MCF 10A (cell line): Measurements from ENCODE around the gene GALNT14. TPM values are rescaled to one million over a fixed set of nuclear protein-coding genes. Genes with fewer than 3 reads are reported as not detected.
"Not testable (repeated sequence)": the region's sequence is repeated elsewhere in the genome, so short reads cannot be mapped to it uniquely, and the experiment has no call there.

Experiments used
- Bru-seq: library from RNA; stranded (reverse); fragments of 400-500 nt; gene quantifications from one replicate; lab custom pipeline; 2021; lab: Mats Ljungman, UMichigan
- BruChase-seq, 2 experiments: library from RNA; stranded (reverse); fragments of 400-500 nt; gene quantifications; one replicate each; lab custom pipeline; 2021; lab: Mats Ljungman, UMichigan
- BruUV-seq: library from RNA; stranded (reverse); fragments of 400-500 nt; replicated peaks from 2 replicates; lab custom pipeline; 2021; lab: Mats Ljungman, UMichigan
- CTCF ChIA-PET: fragments of 300-600 bp; sonication (Branson Sonifier 250); formaldehyde crosslinking; extraction: SDS; loops from one replicate; lab custom pipeline; 2021; ENCODE audit warnings: antibody characterized with exemption, inconsistent platforms; lab: Yijun Ruan, JAX
- POLR2A ChIA-PET: fragments of 300-600, 350-650 bp; sonication (Branson Sonifier 250); formaldehyde crosslinking; extraction: SDS; loops from one replicate; lab custom pipeline; 2020; ENCODE audit warnings: antibody characterized with exemption, inconsistent platforms; lab: Yijun Ruan, JAX
- DNase-seq: peaks from one replicate; pipeline ENCODE4 v3.0.0-alpha.2; 2018; ENCODE audit not compliant: unreplicated experiment
- H3K27ac Mint-ChIP-seq: one replicate; pipeline ENCODE4 v1.8.0; 2022; ENCODE audit warnings: mild to moderate bottlenecking, low read depth, mixed read lengths; ENCODE audit not compliant: unreplicated experiment
- H3K27me3 Mint-ChIP-seq: one replicate; pipeline ENCODE4 v1.8.0; 2022; ENCODE audit warnings: mixed read lengths; ENCODE audit not compliant: insufficient read depth, unreplicated experiment
- H3K36me3 Mint-ChIP-seq: one replicate; pipeline ENCODE4 v1.8.0; 2022; ENCODE audit warnings: mild to moderate bottlenecking, moderate library complexity, mixed read lengths; ENCODE audit not compliant: insufficient read depth, unreplicated experiment
- H3K4me1 Mint-ChIP-seq: one replicate; pipeline ENCODE4 v1.8.0; 2022; ENCODE audit warnings: mixed read lengths; ENCODE audit not compliant: insufficient read depth, unreplicated experiment
- H3K4me3 Mint-ChIP-seq: one replicate; pipeline ENCODE4 v1.8.0; 2022; ENCODE audit warnings: mild to moderate bottlenecking, moderate library complexity, mixed read lengths; ENCODE audit not compliant: unreplicated experiment
- H3K9me3 Mint-ChIP-seq: one replicate; pipeline ENCODE4 v1.8.0; 2022; ENCODE audit warnings: mixed read lengths; ENCODE audit not compliant: unreplicated experiment
- CTCF ChIP-seq: fragments of 200-600 bp; IDR thresholded peaks from one replicate; pipeline ENCODE4 v1.8.0; 2022; ENCODE audit warnings: antibody characterized with exemption, mild to moderate bottlenecking; ENCODE audit not compliant: unreplicated experiment
- intact Hi-C: fragments of 100-400 bp; cut with micrococcal nuclease; formaldehyde crosslinking; loops from 2 replicates; pipeline ENCODE4 v1.14.1; 2022
- long read RNA-seq: library from polyadenylated mRNA; stranded (forward); transcript quantifications from one replicate; pipeline ENCODE4 v2.0.0, GENCODE V29; 2022
- total RNA-seq: library from RNA; stranded (reverse); gene quantifications from 2 replicates; pipeline ENCODE4 v1.2.3, GENCODE V29; 2022

Gene GALNT14
- total RNA-seq, result 4.6 and 6.8 TPM in 2 replicates
- percentile 32 among the genes with signal in this experiment for Bru-seq, nascent RNA
- percentile 19 among the genes with signal in this experiment for BruChase-seq, experiment 1, labeled RNA remaining after a 6-hour chase
- BruChase-seq, experiment 2, labeled RNA remaining after a 2-hour chase, result percentile 25 among the genes with signal in this experiment
- long read RNA-seq, transcript GALNT14-202 (15 exons, 2,733 nt), result major isoform, 7 of 10 reads
- long read RNA-seq, partial matches to known transcripts, result 0 of 10 reads
- long read RNA-seq, other reads (novel, unspliced or antisense), result 3 of 10 reads

GRCh38 chr2:31138037-31138962, at the start of gene GALNT14:
TSS of gene GALNT14 (minus strand) at chr2:31138440. CDS start at chr2:31138086, 354 bp downstream.
- Mint-ChIP-seq H3K9me3 (no peaks in the 10 kb centered on the region), H3K27ac (no peak within 1 kb of the TSS), H3K4me1 (no peaks in the 10 kb centered on the region), H3K36me3 (no peaks in the 10 kb centered on the region), H3K27me3 (peaks cover 39% of the 10 kb centered on the region), H3K4me3 (peak within 1 kb of the TSS; percentile 66)
- BruUV-seq, result no TSS peak
- POLR2A ChIA-PET, result no interaction called here
- DNase-seq, result peak; percentile 59
- CTCF ChIA-PET, result interaction anchor here (0.6 to 1.8 kb wide), 8 partner anchors 13 to 852 kb away, joined by 3 to 9 read pairs (median 4); no protein-coding TSS in a partner anchor
- intact Hi-C loops, result loop anchor here (1.0 kb wide), 1 partner anchor 195 kb away; no protein-coding TSS in a partner anchor
- peak; percentile 58 for TF ChIP-seq CTCF

- H3K27ac Mint-ChIP-seq, result no peak overlapping the region
Measured at GRCh38 chr2:31187166-31187565, 48.9 kb upstream of the GALNT14 start.

GRCh38 chr2:31183973-31184372, 45.7 kb upstream of the GALNT14 start:
- intact Hi-C loops, BruUV-seq, H3K9me3 Mint-ChIP-seq, H3K4me1 Mint-ChIP-seq, CTCF ChIA-PET, H3K36me3 Mint-ChIP-seq, POLR2A ChIA-PET, DNase-seq, H3K4me3 Mint-ChIP-seq, H3K27ac Mint-ChIP-seq: not testable (repeated sequence)
- H3K27me3 Mint-ChIP-seq, result peaks cover 27% of the 10 kb centered on the region

More at GRCh38 chr2:31187166-31187565, 48.9 kb upstream of the GALNT14 start:
- peaks cover 43% of the 10 kb centered on the region for H3K27me3 Mint-ChIP-seq
- CTCF ChIA-PET, result no interaction called here
- H3K9me3 Mint-ChIP-seq, result no peaks in the 10 kb centered on the region
- POLR2A ChIA-PET, result interaction anchor here (1.1 kb wide), 1 partner anchor 12 kb away, joined by 4 read pairs; no protein-coding TSS in a partner anchor
- TF ChIP-seq CTCF, result no peak
- no peaks in the 10 kb centered on the region for H3K36me3 Mint-ChIP-seq
- no peak overlapping the region for H3K4me3 Mint-ChIP-seq
- no TSS peak for BruUV-seq
- no peak for DNase-seq
- intact Hi-C loops, result no loop called here
- no peaks in the 10 kb centered on the region for H3K4me1 Mint-ChIP-seq

GRCh38 chr2:31176742-31177141, 38.5 kb upstream of the GALNT14 start:
- intact Hi-C loops, result loop anchor here (10.0 kb wide), 1 partner anchor 972 kb away; no protein-coding TSS in a partner anchor
- Mint-ChIP-seq H3K4me1 (no peaks in the 10 kb centered on the region), H3K36me3 (no peaks in the 10 kb centered on the region), H3K27me3 (peaks cover 15% of the 10 kb centered on the region), H3K27ac (no peak overlapping the region), H3K9me3 (no peaks in the 10 kb centered on the region), H3K4me3 (no peak overlapping the region)
- no peak for TF ChIP-seq CTCF
- BruUV-seq, result no TSS peak
- CTCF ChIA-PET, result interaction anchor here (0.6 to 1.0 kb wide), 2 partner anchors 156 to 886 kb away, joined by 3 to 4 read pairs; no protein-coding TSS in a partner anchor
- POLR2A ChIA-PET, result no interaction called here
- no peak for DNase-seq
